B cell (primary cell): Measurements from ENCODE around the gene XPNPEP2.

Source experiments
- EZH2 ChIP-seq: IDR thresholded peaks from 2 replicates; pipeline ENCODE4 v1.6.1; 2012; ENCODE audit warnings: borderline replicate concordance, low read depth, mild to moderate bottlenecking, moderate library complexity, low read length; ENCODE audit not compliant: insufficient read depth, poor library complexity, severe bottlenecking
- TF ChIP-seq, protein P1 (sequence below): fragments of 200-600 bp; IDR thresholded peaks from one replicate; pipeline ENCODE4 v1.8.0; 2022; ENCODE audit warnings: antibody characterized with exemption, mild to moderate bottlenecking

DNA sequence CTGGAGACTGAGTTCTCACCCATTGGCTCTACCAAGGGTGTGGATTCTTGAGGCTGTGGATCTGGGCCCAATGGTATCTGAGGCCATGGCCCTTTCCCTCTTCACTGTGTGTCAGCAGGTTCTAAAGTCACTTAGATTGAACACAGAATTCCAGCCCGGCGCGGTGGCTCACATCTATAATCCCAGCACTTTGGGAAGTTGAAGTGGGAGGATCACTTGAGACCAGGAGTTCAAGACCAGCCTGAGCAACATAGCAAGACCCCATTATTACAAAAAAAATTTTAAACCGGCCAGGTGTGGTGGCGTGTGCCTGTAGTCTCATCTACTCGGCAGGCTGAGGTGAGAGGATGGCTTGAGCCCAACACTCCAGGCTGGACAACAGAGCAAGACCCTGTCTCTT is 18.0 kb upstream of the XPNPEP2 start:
- TF ChIP-seq, protein P1, sequence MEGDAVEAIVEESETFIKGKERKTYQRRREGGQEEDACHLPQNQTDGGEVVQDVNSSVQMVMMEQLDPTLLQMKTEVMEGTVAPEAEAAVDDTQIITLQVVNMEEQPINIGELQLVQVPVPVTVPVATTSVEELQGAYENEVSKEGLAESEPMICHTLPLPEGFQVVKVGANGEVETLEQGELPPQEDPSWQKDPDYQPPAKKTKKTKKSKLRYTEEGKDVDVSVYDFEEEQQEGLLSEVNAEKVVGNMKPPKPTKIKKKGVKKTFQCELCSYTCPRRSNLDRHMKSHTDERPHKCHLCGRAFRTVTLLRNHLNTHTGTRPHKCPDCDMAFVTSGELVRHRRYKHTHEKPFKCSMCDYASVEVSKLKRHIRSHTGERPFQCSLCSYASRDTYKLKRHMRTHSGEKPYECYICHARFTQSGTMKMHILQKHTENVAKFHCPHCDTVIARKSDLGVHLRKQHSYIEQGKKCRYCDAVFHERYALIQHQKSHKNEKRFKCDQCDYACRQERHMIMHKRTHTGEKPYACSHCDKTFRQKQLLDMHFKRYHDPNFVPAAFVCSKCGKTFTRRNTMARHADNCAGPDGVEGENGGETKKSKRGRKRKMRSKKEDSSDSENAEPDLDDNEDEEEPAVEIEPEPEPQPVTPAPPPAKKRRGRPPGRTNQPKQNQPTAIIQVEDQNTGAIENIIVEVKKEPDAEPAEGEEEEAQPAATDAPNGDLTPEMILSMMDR, result no peak
- no peak for TF ChIP-seq EZH2
